ENCODE data around the gene NDUFS2.
A peak's percentile ranks its signal among the peaks of the same experiment; 100 is the strongest.

Gene NDUFS2

DNA sequence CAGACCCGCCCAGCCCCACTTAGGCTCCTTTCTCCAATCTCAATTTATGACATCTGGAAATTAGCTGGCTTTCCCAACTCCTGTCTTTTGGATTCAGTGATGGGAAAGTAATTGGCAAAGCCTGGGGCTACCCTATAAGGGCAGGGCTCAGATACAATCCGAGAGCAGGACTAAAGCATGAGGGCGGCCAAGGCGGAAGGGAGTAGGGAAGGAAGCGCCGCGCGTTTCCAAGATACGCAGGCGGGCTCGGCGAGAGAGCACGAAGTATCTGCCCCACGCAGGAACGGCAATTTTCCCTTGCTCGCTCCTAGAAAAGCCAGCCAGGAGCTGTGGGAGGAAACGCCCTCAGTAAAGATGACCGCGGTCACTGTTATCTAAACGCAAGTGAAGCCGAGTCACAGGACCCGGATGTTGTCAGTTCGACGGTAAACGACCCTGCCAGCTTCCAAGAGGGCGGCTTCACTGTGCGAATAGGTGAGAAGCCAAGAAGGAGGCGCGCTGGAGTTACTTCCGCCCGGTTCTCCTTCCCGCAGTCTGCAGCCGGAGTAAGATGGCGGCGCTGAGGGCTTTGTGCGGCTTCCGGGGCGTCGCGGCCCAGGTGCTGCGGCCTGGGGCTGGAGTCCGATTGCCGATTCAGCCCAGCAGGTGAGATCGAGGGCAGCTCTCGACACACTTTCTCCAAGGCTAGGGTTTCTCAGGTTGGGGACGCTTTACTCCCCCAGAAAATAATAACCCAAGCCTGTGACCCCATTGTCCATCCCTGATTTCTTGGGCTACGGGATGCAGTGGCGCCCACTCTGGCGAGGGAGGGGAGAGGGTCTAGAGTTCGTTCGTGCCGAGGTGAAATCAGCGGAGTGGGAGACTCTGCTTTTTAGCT, at the start of gene NDUFS2:
Gene NDUFS2, plus strand, starts transcription at position 532 of the 877 bp plus-strand sequence. Its CDS starts 19 bp downstream, at position 551.
- DNase-seq (ENCODE audit: low spot score in 2 of 2) (peak; percentile 81 to 91), ATAC-seq (replicated peaks; ENCODE audit: extremely low read depth, poor library complexity, severe bottlenecking) (peak; percentile 100)
- no peaks in the 10 kb centered on the region for H3K9me3 Mint-ChIP-seq
- H3K27me3 Mint-ChIP-seq, result no peaks in the 10 kb centered on the region
- peak within 1 kb of the TSS; percentile 96 for H3K27ac Mint-ChIP-seq (ENCODE audit: low read depth)
- peaks cover 23% of the 10 kb centered on the region for H3K36me3 Mint-ChIP-seq (ENCODE audit: insufficient read depth)
- H3K4me1 Mint-ChIP-seq, result peaks cover 62% of the 10 kb centered on the region
- H3K4me3 Mint-ChIP-seq, result peak within 1 kb of the TSS; percentile 91

DNA sequence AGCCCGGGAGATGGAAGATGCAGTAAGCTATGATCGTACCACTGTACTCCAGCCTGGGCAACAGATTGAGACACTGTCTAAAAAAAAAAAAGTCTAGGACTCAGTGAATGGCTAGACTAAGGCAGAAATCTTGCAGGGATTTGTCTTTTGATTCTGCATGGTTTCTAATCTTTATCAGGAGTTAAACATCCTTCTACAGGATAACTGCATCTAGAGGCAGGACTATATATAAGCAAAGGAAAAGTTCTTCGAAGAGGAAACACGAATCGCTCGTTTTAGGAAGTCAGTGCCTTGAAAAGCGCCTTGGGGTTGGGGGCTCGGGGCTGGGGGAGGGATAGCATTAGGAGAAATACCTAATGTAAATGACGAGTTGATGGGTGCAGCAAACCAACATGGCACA, 49.0 kb upstream of the NDUFS2 start:
- H3K36me3 Mint-ChIP-seq (ENCODE audit: insufficient read depth), result peaks cover 24% of the 10 kb centered on the region
- H3K27ac Mint-ChIP-seq (ENCODE audit: low read depth), result peak overlapping the region; percentile 99
- no peaks in the 10 kb centered on the region for H3K9me3 Mint-ChIP-seq
- DNase-seq (ENCODE audit: low spot score in 2 of 2) (no peak), ATAC-seq (replicated peaks; ENCODE audit: extremely low read depth, poor library complexity, severe bottlenecking) (peak; percentile 4)
- peak overlapping the region; percentile 92 for H3K4me3 Mint-ChIP-seq
- H3K27me3 Mint-ChIP-seq, result no peaks in the 10 kb centered on the region
- H3K4me1 Mint-ChIP-seq, result peaks cover 22% of the 10 kb centered on the region

DNA sequence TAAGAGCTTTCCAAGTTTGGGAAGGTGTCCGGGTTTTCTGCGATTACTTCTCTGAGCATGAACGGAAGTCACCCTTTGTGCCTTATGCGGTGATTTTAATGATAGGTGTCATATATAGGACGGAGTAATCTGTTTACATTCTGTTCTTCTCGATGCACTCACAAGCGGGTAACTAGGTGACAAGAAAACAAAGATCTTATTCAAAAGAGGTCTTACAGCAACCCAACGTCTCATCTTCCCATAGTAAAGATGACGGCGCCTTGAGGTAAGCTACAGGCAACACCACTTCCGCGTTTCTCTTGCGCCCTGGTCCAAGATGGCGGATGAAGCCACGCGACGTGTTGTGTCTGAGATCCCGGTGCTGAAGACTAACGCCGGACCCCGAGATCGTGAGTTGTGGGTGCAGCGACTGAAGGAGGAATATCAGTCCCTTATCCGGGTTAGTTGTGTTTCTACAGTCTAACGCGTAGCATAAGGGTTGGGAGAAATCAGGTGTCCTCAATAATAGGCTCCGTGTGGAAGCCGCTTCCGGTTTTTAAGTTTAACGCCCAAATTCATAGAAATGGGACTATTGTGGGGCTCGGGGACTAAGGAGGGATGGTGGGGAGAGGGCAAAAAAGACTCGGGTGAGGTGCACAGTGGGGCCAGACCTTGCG, 48.4 kb upstream of the NDUFS2 start, which contains the start of gene UFC1:
Gene UFC1, plus strand, starts transcription at position 297 of the 656 bp plus-strand sequence. Its CDS starts 20 bp downstream, at position 317.
- Mint-ChIP-seq H3K27ac (ENCODE audit: low read depth) (peak within 1 kb of the TSS; percentile 99), H3K4me1 (peaks cover 29% of the 10 kb centered on the region), H3K27me3 (no peaks in the 10 kb centered on the region), H3K36me3 (ENCODE audit: insufficient read depth) (peaks cover 30% of the 10 kb centered on the region), H3K9me3 (no peaks in the 10 kb centered on the region), H3K4me3 (peak within 1 kb of the TSS; percentile 92)
- ATAC-seq (replicated peaks; ENCODE audit: extremely low read depth, poor library complexity, severe bottlenecking) (peak; percentile 92), DNase-seq (ENCODE audit: low spot score in 2 of 2) (peak; percentile 70 to 82)

DNA sequence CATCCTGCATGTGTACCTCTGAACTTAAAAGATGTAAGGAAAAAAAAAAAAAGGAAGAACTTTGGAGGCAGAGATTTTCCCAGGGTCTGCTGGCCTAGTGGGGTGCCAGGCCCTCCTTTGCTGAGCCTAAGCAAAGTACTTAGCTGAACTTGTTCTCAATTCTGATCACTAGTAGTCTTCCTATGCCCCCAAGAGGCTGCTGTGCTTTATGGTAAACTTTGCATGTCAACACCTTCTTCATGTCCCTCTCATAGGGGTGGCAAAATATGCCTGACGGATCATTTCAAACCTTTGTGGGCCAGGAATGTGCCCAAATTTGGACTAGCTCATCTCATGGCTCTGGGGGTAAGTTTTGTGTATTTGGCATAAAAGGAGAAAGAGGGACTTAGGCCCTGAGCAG, 44.3 kb upstream of the NDUFS2 start:
- Mint-ChIP-seq H3K36me3 (ENCODE audit: insufficient read depth) (peaks cover 38% of the 10 kb centered on the region), H3K27me3 (no peaks in the 10 kb centered on the region), H3K4me1 (peaks cover 54% of the 10 kb centered on the region), H3K4me3 (peak overlapping the region; percentile 92), H3K9me3 (no peaks in the 10 kb centered on the region), H3K27ac (ENCODE audit: low read depth) (peak overlapping the region; percentile 95)
- DNase-seq (ENCODE audit: low spot score in 2 of 2) (no peak), ATAC-seq (replicated peaks; ENCODE audit: extremely low read depth, poor library complexity, severe bottlenecking) (no peak)

DNA sequence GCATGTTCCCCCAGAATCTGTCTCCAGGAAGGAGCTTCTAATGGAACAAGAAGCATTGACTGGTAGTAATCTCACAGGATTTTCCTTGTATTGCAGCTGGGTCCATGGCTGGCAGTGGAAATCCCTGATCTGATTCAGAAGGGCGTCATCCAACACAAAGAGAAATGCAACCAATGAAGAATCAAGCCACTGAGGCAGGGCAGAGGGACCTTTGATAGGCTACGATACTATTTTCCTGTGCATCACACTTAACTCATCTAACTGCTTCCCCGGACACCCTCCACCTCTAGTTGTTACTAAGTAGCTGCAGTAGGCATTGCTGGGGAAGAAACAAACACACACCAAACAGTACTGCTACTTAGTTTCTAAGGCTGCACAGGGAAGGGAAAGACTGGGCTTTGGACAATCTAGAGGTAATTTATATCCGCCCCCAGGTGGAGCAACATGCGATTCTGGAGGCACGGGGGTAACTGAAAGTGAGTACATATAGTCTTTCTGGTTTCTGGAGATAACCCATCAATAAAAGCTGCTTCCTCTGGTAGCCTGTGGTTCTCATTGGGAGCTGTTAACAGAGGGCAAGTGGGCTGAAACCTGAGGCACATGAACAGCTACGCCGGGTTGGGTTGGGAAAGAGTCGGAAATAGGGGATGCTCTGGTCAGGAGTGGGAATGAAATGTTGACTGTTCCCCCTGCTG, 43.7 kb upstream of the NDUFS2 start:
- Mint-ChIP-seq H3K27ac (ENCODE audit: low read depth) (peak overlapping the region; percentile 95), H3K27me3 (no peaks in the 10 kb centered on the region), H3K36me3 (ENCODE audit: insufficient read depth) (peaks cover 39% of the 10 kb centered on the region), H3K4me1 (peaks cover 57% of the 10 kb centered on the region), H3K4me3 (peak overlapping the region; percentile 92), H3K9me3 (no peaks in the 10 kb centered on the region)
- ATAC-seq (replicated peaks; ENCODE audit: extremely low read depth, poor library complexity, severe bottlenecking) (no peak), DNase-seq (ENCODE audit: low spot score in 2 of 2) (no peak)

DNA sequence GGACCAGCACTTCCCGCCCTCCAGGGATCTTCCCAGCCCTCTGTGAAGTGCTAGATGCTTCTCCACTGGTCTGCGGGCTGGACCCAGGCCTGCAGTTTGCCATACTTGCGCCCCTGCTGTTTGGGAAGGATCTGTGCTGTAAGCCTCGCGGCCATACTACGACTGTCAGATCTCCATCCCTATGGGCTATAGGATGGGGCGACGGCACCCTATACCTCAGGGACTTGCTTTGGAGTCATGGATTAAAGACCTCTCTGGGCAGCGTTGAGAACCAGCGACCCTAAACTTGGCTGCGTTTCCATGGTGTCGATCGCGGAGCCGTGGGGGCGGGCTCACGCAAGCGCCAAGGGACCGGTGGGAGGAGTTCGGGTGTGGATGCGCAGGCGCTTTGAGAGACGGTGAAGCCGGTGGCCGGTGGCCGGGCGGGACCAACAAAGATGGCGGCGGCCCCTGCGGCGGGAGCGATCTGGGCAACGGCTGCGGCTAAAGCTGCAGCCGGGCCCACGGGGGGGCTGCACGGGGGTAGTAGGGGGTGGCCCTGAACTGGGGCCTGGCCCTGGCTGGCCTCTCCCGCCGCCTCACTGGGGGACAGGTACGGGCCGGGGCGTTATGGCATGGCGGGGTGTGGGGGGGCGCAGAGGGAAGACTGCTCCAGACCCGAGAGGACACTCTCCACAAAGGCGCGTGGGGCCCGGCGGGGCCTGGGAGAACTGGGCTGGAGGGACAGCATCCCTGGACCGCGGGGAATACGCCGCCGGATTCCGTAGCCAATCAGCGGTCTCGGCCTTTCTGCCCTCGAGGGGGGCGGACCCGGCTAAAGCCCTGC, 42.9 kb upstream of the NDUFS2 start, which contains the start of gene USP21:
Gene USP21, plus strand, starts transcription at position 414 of the 826 bp plus-strand sequence. CDS start 1,141 bp downstream, outside the sequence.
- DNase-seq (ENCODE audit: low spot score in 2 of 2) (peak; percentile 88 to 94), ATAC-seq (replicated peaks; ENCODE audit: extremely low read depth, poor library complexity, severe bottlenecking) (peak; percentile 84)
- Mint-ChIP-seq H3K27me3 (no peaks in the 10 kb centered on the region), H3K36me3 (ENCODE audit: insufficient read depth) (peaks cover 34% of the 10 kb centered on the region), H3K27ac (ENCODE audit: low read depth) (peak within 1 kb of the TSS; percentile 95), H3K4me3 (peak within 1 kb of the TSS; percentile 92), H3K4me1 (peaks cover 60% of the 10 kb centered on the region), H3K9me3 (no peaks in the 10 kb centered on the region)

DNA sequence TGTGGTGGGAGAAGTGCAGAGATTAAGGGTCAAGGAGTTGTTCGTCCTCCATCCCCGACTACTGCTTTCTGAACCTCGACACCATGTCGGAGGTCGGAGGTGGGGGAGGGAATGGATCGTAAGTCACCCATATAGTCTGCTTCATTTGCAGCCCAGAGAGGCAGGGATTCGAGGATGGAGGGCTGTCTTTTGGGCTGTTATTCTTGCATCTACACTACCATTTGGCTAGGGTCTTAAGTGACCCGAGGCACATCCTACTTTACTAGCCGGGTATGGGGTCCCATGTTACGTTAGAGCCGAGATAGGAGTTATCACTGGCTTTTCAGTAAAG, 42.3 kb upstream of the NDUFS2 start:
- H3K27me3 Mint-ChIP-seq, result no peaks in the 10 kb centered on the region
- H3K36me3 Mint-ChIP-seq (ENCODE audit: insufficient read depth), result peaks cover 33% of the 10 kb centered on the region
- ATAC-seq (replicated peaks; ENCODE audit: extremely low read depth, poor library complexity, severe bottlenecking) (no peak), DNase-seq (ENCODE audit: low spot score in 2 of 2) (no peak)
- peak overlapping the region; percentile 92 for H3K4me3 Mint-ChIP-seq
- peaks cover 54% of the 10 kb centered on the region for H3K4me1 Mint-ChIP-seq
- H3K27ac Mint-ChIP-seq (ENCODE audit: low read depth), result peak overlapping the region; percentile 95
- no peaks in the 10 kb centered on the region for H3K9me3 Mint-ChIP-seq

DNA sequence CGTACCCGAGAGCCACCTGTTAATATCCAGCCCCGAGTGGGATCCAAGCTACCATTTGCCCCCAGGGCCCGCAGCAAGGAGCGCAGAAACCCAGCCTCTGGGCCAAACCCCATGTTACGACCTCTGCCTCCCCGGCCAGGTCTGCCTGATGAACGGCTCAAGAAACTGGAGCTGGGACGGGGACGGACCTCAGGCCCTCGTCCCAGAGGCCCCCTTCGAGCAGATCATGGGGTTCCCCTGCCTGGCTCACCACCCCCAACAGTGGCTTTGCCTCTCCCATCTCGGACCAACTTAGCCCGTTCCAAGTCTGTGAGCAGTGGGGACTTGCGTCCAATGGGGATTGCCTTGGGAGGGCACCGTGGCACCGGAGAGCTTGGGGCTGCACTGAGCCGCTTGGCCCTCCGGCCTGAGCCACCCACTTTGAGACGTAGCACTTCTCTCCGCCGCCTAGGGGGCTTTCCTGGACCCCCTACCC, 41.5 kb upstream of the NDUFS2 start:
- peaks cover 33% of the 10 kb centered on the region for H3K36me3 Mint-ChIP-seq (ENCODE audit: insufficient read depth)
- no peaks in the 10 kb centered on the region for H3K27me3 Mint-ChIP-seq
- H3K9me3 Mint-ChIP-seq, result no peaks in the 10 kb centered on the region
- no peak for ATAC-seq (replicated peaks; ENCODE audit: extremely low read depth, poor library complexity, severe bottlenecking)
- peak overlapping the region; percentile 92 for H3K4me3 Mint-ChIP-seq
- H3K27ac Mint-ChIP-seq (ENCODE audit: low read depth), result no peak overlapping the region
- no peak for DNase-seq (ENCODE audit: low spot score in 2 of 2)
- peaks cover 54% of the 10 kb centered on the region for H3K4me1 Mint-ChIP-seq

DNA sequence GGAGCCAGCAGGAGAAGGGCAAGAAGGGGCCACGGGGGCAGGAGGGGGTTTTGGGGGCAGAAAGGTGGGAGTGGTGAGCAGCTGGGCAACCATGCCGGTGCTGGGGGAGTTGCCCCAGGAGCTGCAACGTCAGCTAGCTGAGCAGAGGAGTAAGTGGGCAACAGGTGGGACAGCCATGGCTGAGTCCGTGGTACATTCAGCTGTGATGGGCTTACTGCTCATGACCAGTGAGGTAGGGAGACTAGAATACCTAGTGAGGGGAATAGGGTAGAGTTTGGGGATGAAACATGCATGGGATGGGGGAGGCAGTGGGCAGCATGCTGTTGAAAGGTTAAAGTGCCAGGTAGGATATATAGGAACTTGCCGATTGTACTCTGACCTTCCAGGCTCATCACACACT, 40.5 kb upstream of the NDUFS2 start:
- no peaks in the 10 kb centered on the region for H3K9me3 Mint-ChIP-seq
- DNase-seq (ENCODE audit: low spot score in 2 of 2) (no peak), ATAC-seq (replicated peaks; ENCODE audit: extremely low read depth, poor library complexity, severe bottlenecking) (no peak)
- H3K27me3 Mint-ChIP-seq, result no peaks in the 10 kb centered on the region
- H3K27ac Mint-ChIP-seq (ENCODE audit: low read depth), result peak overlapping the region; percentile 38
- H3K36me3 Mint-ChIP-seq (ENCODE audit: insufficient read depth), result peaks cover 40% of the 10 kb centered on the region
- peak overlapping the region; percentile 92 for H3K4me3 Mint-ChIP-seq
- peaks cover 62% of the 10 kb centered on the region for H3K4me1 Mint-ChIP-seq

DNA sequence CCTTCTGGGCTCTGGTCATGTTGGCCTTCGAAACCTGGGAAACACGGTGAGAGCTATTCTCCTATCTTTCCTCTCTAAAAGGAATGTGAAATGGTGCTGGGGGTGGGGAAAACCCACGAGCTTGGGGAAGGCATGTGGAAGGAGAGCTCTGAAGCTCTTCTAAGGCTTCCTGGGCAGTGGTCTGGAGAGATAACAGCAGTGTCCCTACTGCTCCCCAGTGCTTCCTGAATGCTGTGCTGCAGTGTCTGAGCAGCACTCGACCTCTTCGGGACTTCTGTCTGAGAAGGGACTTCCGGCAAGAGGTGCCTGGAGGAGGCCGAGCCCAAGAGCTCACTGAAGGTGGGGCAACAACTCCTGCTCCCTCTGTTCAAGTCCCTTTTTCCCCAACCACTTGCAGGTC, 40.1 kb upstream of the NDUFS2 start:
- no peaks in the 10 kb centered on the region for H3K9me3 Mint-ChIP-seq
- DNase-seq (ENCODE audit: low spot score in 2 of 2) (no peak), ATAC-seq (replicated peaks; ENCODE audit: extremely low read depth, poor library complexity, severe bottlenecking) (no peak)
- no peak overlapping the region for H3K4me3 Mint-ChIP-seq
- no peak overlapping the region for H3K27ac Mint-ChIP-seq (ENCODE audit: low read depth)
- H3K36me3 Mint-ChIP-seq (ENCODE audit: insufficient read depth), result peaks cover 36% of the 10 kb centered on the region
- no peaks in the 10 kb centered on the region for H3K27me3 Mint-ChIP-seq
- peaks cover 66% of the 10 kb centered on the region for H3K4me1 Mint-ChIP-seq

DNA sequence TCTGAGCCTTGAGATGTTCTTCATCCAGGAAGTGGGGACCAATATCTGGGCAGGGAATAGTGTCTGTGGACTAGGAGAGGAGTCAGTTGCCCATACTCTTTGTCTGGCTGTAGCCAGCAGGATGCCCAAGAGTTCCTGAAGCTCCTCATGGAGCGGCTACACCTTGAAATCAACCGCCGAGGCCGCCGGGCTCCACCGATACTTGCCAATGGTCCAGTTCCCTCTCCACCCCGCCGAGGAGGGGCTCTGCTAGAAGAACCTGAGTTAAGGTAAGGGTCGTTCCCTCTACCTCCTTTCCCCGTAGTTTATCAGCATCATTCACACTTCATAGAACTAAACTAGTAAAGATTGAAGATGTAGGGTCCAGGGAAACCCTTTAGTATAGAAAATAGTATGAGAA, 39.4 kb upstream of the NDUFS2 start:
- no peak for ATAC-seq (replicated peaks; ENCODE audit: extremely low read depth, poor library complexity, severe bottlenecking)
- Mint-ChIP-seq H3K36me3 (ENCODE audit: insufficient read depth) (peaks cover 32% of the 10 kb centered on the region), H3K4me3 (no peak overlapping the region), H3K9me3 (no peaks in the 10 kb centered on the region), H3K27me3 (no peaks in the 10 kb centered on the region), H3K27ac (ENCODE audit: low read depth) (no peak overlapping the region), H3K4me1 (peaks cover 67% of the 10 kb centered on the region)
- DNase-seq (ENCODE audit: low spot score in 2 of 2), result no peak

DNA sequence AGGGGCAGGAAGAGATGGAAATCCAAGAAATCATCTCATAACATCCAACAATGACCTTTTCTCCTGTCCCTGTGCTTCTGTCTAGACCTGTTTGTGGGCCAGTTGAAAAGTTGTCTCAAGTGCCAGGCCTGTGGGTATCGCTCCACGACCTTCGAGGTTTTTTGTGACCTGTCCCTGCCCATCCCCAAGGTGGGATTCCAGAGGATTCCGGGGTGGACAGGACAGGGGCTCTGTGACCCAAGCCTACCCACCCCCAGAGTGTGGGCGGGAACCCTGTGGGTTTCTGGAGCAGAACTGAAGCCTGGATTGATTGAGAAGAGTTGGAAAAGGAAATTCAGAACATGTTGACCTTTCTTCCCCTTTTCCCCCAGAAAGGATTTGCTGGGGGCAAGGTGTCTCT, 38.4 kb upstream of the NDUFS2 start:
- peak overlapping the region; percentile 3 for H3K4me3 Mint-ChIP-seq
- H3K4me1 Mint-ChIP-seq, result peaks cover 63% of the 10 kb centered on the region
- no peak for ATAC-seq (replicated peaks; ENCODE audit: extremely low read depth, poor library complexity, severe bottlenecking)
- no peaks in the 10 kb centered on the region for H3K9me3 Mint-ChIP-seq
- H3K27ac Mint-ChIP-seq (ENCODE audit: low read depth), result no peak overlapping the region
- H3K36me3 Mint-ChIP-seq (ENCODE audit: insufficient read depth), result peaks cover 24% of the 10 kb centered on the region
- DNase-seq (ENCODE audit: low spot score in 2 of 2), result no peak
- H3K27me3 Mint-ChIP-seq, result no peaks in the 10 kb centered on the region
